H7 (cell line): ENCODE measurements around the gene CXCR3. TPM values are rescaled to one million over a fixed set of nuclear protein-coding genes. Genes with fewer than 3 reads are reported as not detected.
"Not testable (repeated sequence)": the region's sequence is repeated elsewhere in the genome, so short reads cannot be mapped to it uniquely, and the experiment has no call there.

Experiments used
- DNase-seq: peaks from one replicate; pipeline ENCODE4 v3.0.0; 2012
- H3K27me3 ChIP-seq: 2 replicates; pipeline ENCODE4 v1.6.0; 2011; ENCODE audit warnings: mild to moderate bottlenecking, low read length; ENCODE audit not compliant: control insufficient read depth, insufficient read depth
- H3K36me3 ChIP-seq: replicated peaks from 2 replicates; pipeline ENCODE4 v1.5.1; 2011; ENCODE audit warnings: low read length; ENCODE audit not compliant: control insufficient read depth, insufficient read depth
- H3K4me3 ChIP-seq: 2 replicates; pipeline ENCODE4 v1.5.1; 2011; ENCODE audit warnings: low read depth, mild to moderate bottlenecking, control low read depth, low read length, moderate library complexity; ENCODE audit not compliant: insufficient read depth
- total RNA-seq: library from RNA; depleted of rRNA; stranded (reverse); fragments of >200 nt; shearing (Covaris generic); gene quantifications from 2 replicates; pipeline ENCODE4 v1.2.3, GENCODE V29; 2014; rRNA removed

Gene CXCR3
- total RNA-seq, 1 experiment from 2014 or later = not detected

DNA sequence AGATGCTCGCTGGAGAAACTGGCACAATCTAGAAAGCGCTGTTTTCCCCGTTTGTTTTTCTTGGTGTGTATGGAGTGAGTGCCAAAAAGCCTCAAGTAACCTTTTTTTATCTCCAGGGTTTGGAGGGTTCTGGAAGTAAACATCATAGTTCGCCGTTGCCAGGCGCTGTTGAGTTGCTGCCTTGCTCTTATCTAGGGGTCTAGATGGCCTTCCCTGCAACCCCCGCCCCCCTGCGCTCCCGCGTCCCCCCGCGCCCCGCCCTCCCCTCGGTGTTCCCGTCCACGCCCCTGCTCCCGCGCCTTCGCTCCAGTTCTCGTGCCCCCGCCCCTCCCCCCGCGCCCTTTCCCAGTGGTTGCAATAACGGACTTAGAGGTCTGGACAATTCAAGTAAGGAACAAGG is 40.6 kb downstream of the CXCR3 start:
- Histone ChIP-seq H3K27me3 (no peaks in the 10 kb centered on the region), H3K36me3 (no peaks in the 10 kb centered on the region; the same call in none of the 2 replicates), H3K4me3 (no peak overlapping the region)
- peak; percentile 53 for DNase-seq

DNA sequence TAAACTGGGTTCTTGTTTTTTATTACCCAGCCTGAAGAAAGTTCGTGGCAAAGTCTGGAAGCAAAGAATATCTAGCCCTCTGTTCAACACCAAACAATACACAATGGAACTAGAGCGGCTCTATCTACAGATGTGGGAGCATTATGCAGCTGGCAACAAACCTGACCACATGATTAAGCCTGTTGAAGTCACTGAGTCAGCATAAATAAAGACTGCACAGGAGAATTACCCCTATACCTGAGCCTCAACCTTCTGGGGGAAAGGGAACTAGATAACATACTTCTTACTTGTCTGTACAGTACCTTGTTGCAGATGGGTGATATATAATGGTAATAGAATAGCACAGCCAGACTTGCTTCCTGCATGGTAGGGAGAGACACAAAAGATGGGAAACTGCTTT is 44.7 kb downstream of the CXCR3 start:
- H3K4me3 ChIP-seq = no peak overlapping the region

DNA sequence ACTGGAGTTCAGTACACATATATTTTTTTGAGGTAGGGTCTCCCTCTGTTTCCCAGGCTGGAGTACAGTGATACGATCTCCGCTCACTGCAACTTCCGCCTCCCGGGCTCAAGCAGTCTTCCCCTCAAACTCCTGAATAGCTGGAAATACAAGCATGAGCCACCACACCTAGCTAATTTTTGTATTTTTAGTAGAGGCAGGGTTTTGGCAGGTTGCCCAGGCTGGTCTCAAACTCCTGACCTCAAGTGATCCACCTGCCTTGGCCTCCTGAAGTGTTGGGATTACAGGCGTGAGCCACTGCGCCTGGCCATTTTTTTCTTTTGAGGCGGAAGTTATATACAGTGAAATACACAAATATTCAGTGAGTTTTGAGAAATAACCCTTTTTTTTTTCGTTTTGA is 46.9 kb downstream of the CXCR3 start:
- H3K27me3 ChIP-seq, H3K4me3 ChIP-seq, DNase-seq: not testable (repeated sequence)
- peaks cover 11% of the 10 kb centered on the region for H3K36me3 ChIP-seq

More for the DNA sequence above, 44.7 kb downstream of the CXCR3 start:
- DNase-seq = no peak
- Histone ChIP-seq H3K27me3 (no peaks in the 10 kb centered on the region), H3K36me3 (peaks cover 1% of the 10 kb centered on the region)

Other genes starting within 250 kb of the CXCR3 start
- gene OGT, start 85.4 kb downstream of the CXCR3 start, total RNA-seq = 74.9 and 88.1 TPM in 2 replicates
- 0.55 and 1.1 TPM in 2 replicates for gene GCNA, start 40.1 kb downstream of the CXCR3 start, total RNA-seq
- not detected in 2 replicates for gene CXorf49, start 99.8 kb upstream of the CXCR3 start, total RNA-seq
- not detected in 2 replicates for gene CXorf49B, start 144.8 kb upstream of the CXCR3 start, total RNA-seq